A549 (cell line): ENCODE data around the gene CIAO3. TPM values are rescaled to one million over a fixed set of nuclear protein-coding genes. Genes with fewer than 3 reads are reported as not detected.

Experiments
- ATAC-seq, 2 experiments: fragments of 200-7000 bp in 1 of 2; fragments of >200 bp in 1 of 2; cut with Nextera tagmentation in 1 of 2; cut with Tn5 transposase in 1 of 2; 3 replicates each; pipeline versions ENCODE4 v1.8.0 to v1.9.1; 2018 to 2020; ENCODE audit warnings: mild to moderate bottlenecking in 1 of 2, moderate library complexity in 1 of 2
- CTCF ChIA-PET: fragments of 300-600 bp; sonication (Branson Sonifier 250); formaldehyde crosslinking; extraction: SDS; loops from one replicate; lab custom pipeline; 2021; ENCODE audit warnings: antibody characterized with exemption, inconsistent platforms; lab: Yijun Ruan, JAX
- POLR2A ChIA-PET: fragments of 350-600 bp; formaldehyde crosslinking; extraction: SDS; loops from one replicate; lab custom pipeline; 2021; ENCODE audit warnings: antibody characterized with exemption, inconsistent platforms; lab: Yijun Ruan, JAX
- DNase-seq, 2 experiments: peaks; one replicate each; pipeline versions ENCODE4 v3.0.0 to v3.0.0-alpha.2; 2011 to 2016; ENCODE audit warnings: low read depth in 1 of 2, low spot score in 1 of 2
- FAIRE-seq: peaks from 2 replicates; lab custom pipeline; 2011; peaks lifted over from hg19 to GRCh38; lab: Jason Lieb, UNC
- H3K27ac ChIP-seq, 2 experiments: fragments of >200 bp; sonication (Bioruptor Twin); formaldehyde crosslinking; 3 replicates each; pipeline ENCODE4 v1.5.1; 2016 to 2017
- H3K4me1 ChIP-seq: fragments of >200 bp; sonication (Bioruptor Twin); formaldehyde crosslinking; 3 replicates; pipeline ENCODE4 v1.6.1; 2016
- H3K4me2 ChIP-seq: fragments of >200 bp; sonication (Bioruptor Twin); formaldehyde crosslinking; 3 replicates; pipeline ENCODE4 v1.6.1; 2016
- H3K4me3 ChIP-seq: fragments of >200 bp; sonication (Bioruptor Twin); formaldehyde crosslinking; 3 replicates; pipeline ENCODE4 v1.5.1; 2016
- H3K9me3 ChIP-seq: fragments of >200 bp; sonication (Bioruptor Twin); formaldehyde crosslinking; 3 replicates; pipeline ENCODE4 v1.6.1; 2016
- EHF ChIP-seq: fragments of 250-450 bp; sonication (Bioruptor Pico); IDR thresholded peaks from 2 replicates; pipeline ENCODE4 v1.5.0; 2020; ENCODE audit warnings: mild to moderate bottlenecking
- EP300 ChIP-seq, 2 experiments: fragments of >200 bp; sonication (Bioruptor Twin); formaldehyde crosslinking; IDR thresholded peaks; 2 replicates in 1 of 2; 3 replicates in 1 of 2; pipeline ENCODE4 v1.6.1; 2016 to 2017
- ESRRA ChIP-seq: fragments of 150-350 bp; IDR thresholded peaks from 2 replicates; pipeline ENCODE4 v1.6.1; 2014; ENCODE audit warnings: mild to moderate bottlenecking, low read length, borderline replicate concordance
- GATA3 ChIP-seq: IDR thresholded peaks from 2 replicates; pipeline ENCODE4 v1.6.1; 2012; ENCODE audit warnings: borderline replicate concordance
- HOXA7 ChIP-seq: fragments of 250-450 bp; sonication (Bioruptor Pico); IDR thresholded peaks from 2 replicates; pipeline ENCODE4 v1.5.0; 2020; ENCODE audit warnings: mild to moderate bottlenecking, moderate library complexity
- HOXB13 ChIP-seq: fragments of 250-450 bp; sonication (Bioruptor Pico); IDR thresholded peaks from 2 replicates; pipeline ENCODE4 v1.5.0; 2020; ENCODE audit warnings: low read depth, mild to moderate bottlenecking, moderate library complexity
- JUN ChIP-seq, 2 experiments: fragments of >200 bp; sonication (Bioruptor Twin); formaldehyde crosslinking; IDR thresholded peaks; 2 replicates in 1 of 2; 3 replicates in 1 of 2; pipeline ENCODE4 v1.6.1; 2016 to 2017
- KDM5A ChIP-seq: fragments of 200-600 bp; sonication (generic); IDR thresholded peaks from 2 replicates; pipeline ENCODE4 v1.6.1; 2016; ENCODE audit warnings: antibody characterized with exemption, mild to moderate bottlenecking
- MAFK ChIP-seq: fragments of 450-650 bp; IDR thresholded peaks from 2 replicates; pipeline ENCODE4 v1.6.1; 2014; ENCODE audit not compliant: partially characterized antibody
- NFE2L2 ChIP-seq: fragments of 150-350 bp; conservative IDR thresholded peaks from 2 replicates; pipeline ENCODE4 v1.6.1; 2014; ENCODE audit warnings: low read length
- PHF8 ChIP-seq: fragments of 200-600 bp; sonication (generic); IDR thresholded peaks from 2 replicates; pipeline ENCODE4 v1.6.1; 2016; ENCODE audit warnings: low read depth, mild to moderate bottlenecking, antibody characterized with exemption, moderate library complexity, borderline replicate concordance
- POLR2A ChIP-seq: IDR thresholded peaks from 2 replicates; pipeline ENCODE4 v1.6.1; 2012; ENCODE audit warnings: mild to moderate bottlenecking, low read length
- RFX5 ChIP-seq: fragments of 450-650 bp; IDR thresholded peaks from 2 replicates; pipeline ENCODE4 v1.7.1; 2014; ENCODE audit warnings: antibody characterized with exemption, mild to moderate bottlenecking, moderate library complexity
- TP53 ChIP-seq: fragments of 250-450 bp; sonication (Bioruptor Pico); IDR thresholded peaks from 2 replicates; pipeline ENCODE4 v1.5.0; 2021; ENCODE audit warnings: mild to moderate bottlenecking, moderate library complexity
- ZFP36 ChIP-seq: fragments of 450-650 bp; IDR thresholded peaks from 2 replicates; pipeline ENCODE4 v1.6.1; 2014; ENCODE audit warnings: borderline replicate concordance; ENCODE audit not compliant: partially characterized antibody
- WGBS: methylation state at CpG from one replicate; pipeline ENCODE4 v1.1.6; 2017; ENCODE audit errors: missing lambda C conversion rate; 5-methylcytosine and 5-hydroxymethylcytosine counted together
- polyA plus RNA-seq, 4 experiments: library from polyadenylated mRNA; depleted of rRNA in 3 of 4; stranded (reverse); fragments of >200 nt; fragmentation: RNase III in 1 of 4; extraction: RNeasy Plus Mini Kit Qiagen cat#74134 plus additional on column Dnase treatment in 1 of 4; gene quantifications; 2 replicates in 3 of 4; 3 replicates in 1 of 4; pipeline ENCODE4 v1.2.3, GENCODE V29; 2011 to 2017
- TF ChIP-seq, protein P1 (sequence below): fragments of >200 bp; sonication (Bioruptor Twin); formaldehyde crosslinking; IDR thresholded peaks from 3 replicates; pipeline ENCODE4 v1.6.1; 2016
- TF ChIP-seq, protein P2 (sequence below): IDR thresholded peaks from 2 replicates; pipeline ENCODE4 v1.6.1; 2012; ENCODE audit warnings: low read depth, borderline replicate concordance
- TF ChIP-seq, protein P3 (sequence below): IDR thresholded peaks from 2 replicates; pipeline ENCODE4 v1.6.1; 2012
- TF ChIP-seq, protein P4 (sequence below): fragments of 250-450 bp; sonication (Bioruptor Pico); IDR thresholded peaks from 2 replicates; pipeline ENCODE4 v1.5.0; 2020; ENCODE audit warnings: low read depth, mild to moderate bottlenecking, moderate library complexity
- TF ChIP-seq, protein P5 (sequence below): IDR thresholded peaks from 2 replicates; pipeline ENCODE4 v1.6.1; 2012
- TF ChIP-seq, protein P6 (sequence below): fragments of 150-350 bp; IDR thresholded peaks from 2 replicates; pipeline ENCODE4 v1.6.1; 2014; ENCODE audit warnings: low read depth, mild to moderate bottlenecking, low read length
- TF ChIP-seq, protein P7 (sequence below): fragments of 200-600 bp; sonication (generic); IDR thresholded peaks from 2 replicates; pipeline ENCODE4 v1.6.1; 2016; ENCODE audit warnings: antibody characterized with exemption, mild to moderate bottlenecking, moderate library complexity

The CIAO3 gene
- polyA plus RNA-seq, 2 of the 4 experiments (the other 2 are of a cell fraction): 17.4 to 23.0 TPM

DNA sequence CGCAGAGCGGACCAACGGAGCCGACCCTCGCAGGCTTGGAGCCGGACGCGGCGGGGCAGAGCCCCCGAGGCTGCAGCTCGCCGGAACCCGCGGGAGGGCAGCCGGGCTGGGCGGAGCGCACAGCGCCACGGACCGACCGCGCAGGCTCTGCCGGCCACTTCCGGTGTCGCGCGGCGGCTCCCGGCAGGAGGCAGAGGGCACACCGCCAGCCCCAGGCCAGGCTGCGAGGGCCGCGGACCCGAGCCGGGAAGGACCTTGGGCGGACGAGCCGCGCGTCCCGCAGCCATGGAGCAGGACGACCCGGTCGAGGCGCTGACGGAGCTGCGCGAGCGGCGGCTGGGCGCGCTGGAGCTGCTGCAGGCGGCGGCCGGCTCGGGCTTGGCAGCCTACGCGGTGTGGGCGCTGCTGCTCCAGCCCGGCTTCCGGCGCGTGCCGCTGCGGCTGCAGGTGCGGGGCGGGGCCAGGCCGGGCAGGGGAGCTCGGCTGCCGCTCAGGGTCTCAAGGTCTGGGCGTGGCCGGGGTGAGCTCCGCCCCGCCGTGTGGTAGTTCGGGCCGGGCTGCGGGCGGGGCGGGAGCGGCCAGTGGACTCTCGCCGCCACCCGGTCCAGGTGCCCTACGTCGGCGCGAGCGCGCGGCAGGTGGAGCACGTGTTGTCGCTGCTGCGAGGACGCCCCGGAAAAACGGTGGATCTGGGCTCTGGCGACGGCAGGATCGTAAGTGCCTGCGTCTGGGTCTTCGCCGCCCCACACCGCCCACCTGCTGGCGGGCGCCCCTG is 19.6 kb downstream of the CIAO3 start, which contains the start of gene ANTKMT:
Gene ANTKMT, plus strand, starts transcription at position 157 of the 775 bp plus-strand sequence. Its CDS starts 129 bp downstream, at position 286.
- H3K4me3 ChIP-seq: peak within 1 kb of the TSS; percentile 93
- FAIRE-seq (no peak), DNase-seq (peak; percentile 84 to 88), ATAC-seq (peak; percentile 53 to 70)
- CTCF ChIA-PET: interaction anchor here (3.9 to 28.0 kb wide), 3 partner anchors 7 to 65 kb away, joined by 29 to 656 read pairs (median 656); partner anchors contain the start of genes ANTKMT, CCDC78, CIAO3 and FBXL16
- peaks cover 49% of the 10 kb centered on the region for H3K4me1 ChIP-seq
- peak within 1 kb of the TSS; percentile 98 to 99 for H3K27ac ChIP-seq
- H3K4me2 ChIP-seq: peak within 1 kb of the TSS; percentile 94
- H3K9me3 ChIP-seq: no peaks in the 10 kb centered on the region
- peak; percentile 79 for TF ChIP-seq KDM5A
- TF ChIP-seq, protein P1, sequence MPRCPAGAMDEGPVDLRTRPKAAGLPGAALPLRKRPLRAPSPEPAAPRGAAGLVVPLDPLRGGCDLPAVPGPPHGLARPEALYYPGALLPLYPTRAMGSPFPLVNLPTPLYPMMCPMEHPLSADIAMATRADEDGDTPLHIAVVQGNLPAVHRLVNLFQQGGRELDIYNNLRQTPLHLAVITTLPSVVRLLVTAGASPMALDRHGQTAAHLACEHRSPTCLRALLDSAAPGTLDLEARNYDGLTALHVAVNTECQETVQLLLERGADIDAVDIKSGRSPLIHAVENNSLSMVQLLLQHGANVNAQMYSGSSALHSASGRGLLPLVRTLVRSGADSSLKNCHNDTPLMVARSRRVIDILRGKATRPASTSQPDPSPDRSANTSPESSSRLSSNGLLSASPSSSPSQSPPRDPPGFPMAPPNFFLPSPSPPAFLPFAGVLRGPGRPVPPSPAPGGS: peak; percentile 88; the same call in 2 of the 3 replicates
- TF ChIP-seq, protein P2, sequence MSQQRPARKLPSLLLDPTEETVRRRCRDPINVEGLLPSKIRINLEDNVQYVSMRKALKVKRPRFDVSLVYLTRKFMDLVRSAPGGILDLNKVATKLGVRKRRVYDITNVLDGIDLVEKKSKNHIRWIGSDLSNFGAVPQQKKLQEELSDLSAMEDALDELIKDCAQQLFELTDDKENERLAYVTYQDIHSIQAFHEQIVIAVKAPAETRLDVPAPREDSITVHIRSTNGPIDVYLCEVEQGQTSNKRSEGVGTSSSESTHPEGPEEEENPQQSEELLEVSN: peak; percentile 96
- TF ChIP-seq ESRRA: no peak
- TF ChIP-seq NFE2L2: no peak
- TF ChIP-seq, protein P3, sequence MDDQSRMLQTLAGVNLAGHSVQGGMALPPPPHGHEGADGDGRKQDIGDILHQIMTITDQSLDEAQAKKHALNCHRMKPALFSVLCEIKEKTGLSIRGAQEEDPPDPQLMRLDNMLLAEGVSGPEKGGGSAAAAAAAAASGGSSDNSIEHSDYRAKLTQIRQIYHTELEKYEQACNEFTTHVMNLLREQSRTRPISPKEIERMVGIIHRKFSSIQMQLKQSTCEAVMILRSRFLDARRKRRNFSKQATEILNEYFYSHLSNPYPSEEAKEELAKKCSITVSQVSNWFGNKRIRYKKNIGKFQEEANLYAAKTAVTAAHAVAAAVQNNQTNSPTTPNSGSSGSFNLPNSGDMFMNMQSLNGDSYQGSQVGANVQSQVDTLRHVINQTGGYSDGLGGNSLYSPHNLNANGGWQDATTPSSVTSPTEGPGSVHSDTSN: peak; percentile 52; the same call in 1 of the 2 replicates
- TF ChIP-seq GATA3: peak; percentile 47
- TF ChIP-seq, protein P4, sequence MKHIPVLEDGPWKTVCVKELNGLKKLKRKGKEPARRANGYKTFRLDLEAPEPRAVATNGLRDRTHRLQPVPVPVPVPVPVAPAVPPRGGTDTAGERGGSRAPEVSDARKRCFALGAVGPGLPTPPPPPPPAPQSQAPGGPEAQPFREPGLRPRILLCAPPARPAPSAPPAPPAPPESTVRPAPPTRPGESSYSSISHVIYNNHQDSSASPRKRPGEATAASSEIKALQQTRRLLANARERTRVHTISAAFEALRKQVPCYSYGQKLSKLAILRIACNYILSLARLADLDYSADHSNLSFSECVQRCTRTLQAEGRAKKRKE (CRISPR knock-in tag): peak; percentile 16; the same call in 1 of the 2 replicates
- TF ChIP-seq, protein P5, sequence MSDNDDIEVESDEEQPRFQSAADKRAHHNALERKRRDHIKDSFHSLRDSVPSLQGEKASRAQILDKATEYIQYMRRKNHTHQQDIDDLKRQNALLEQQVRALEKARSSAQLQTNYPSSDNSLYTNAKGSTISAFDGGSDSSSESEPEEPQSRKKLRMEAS: peak; percentile 94
- no peak for TF ChIP-seq TP53 (CRISPR knock-in tag)
- peak; percentile 85 for TF ChIP-seq POLR2A
- TF ChIP-seq RFX5: no peak
- peak in 1 of 2 experiments; percentile 25; a peak in 1 of 5 replicates for TF ChIP-seq EP300 (IDR thresholded peaks at IDR 0.05)
- TF ChIP-seq, protein P6, sequence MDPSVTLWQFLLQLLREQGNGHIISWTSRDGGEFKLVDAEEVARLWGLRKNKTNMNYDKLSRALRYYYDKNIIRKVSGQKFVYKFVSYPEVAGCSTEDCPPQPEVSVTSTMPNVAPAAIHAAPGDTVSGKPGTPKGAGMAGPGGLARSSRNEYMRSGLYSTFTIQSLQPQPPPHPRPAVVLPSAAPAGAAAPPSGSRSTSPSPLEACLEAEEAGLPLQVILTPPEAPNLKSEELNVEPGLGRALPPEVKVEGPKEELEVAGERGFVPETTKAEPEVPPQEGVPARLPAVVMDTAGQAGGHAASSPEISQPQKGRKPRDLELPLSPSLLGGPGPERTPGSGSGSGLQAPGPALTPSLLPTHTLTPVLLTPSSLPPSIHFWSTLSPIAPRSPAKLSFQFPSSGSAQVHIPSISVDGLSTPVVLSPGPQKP: 0 out of 2 replicates have a peak, but pooled peaks have one; percentile 4
- no peak for TF ChIP-seq HOXA7
- 0 out of 2 replicates have a peak, but pooled peaks have one; percentile 66 for TF ChIP-seq HOXB13 (CRISPR knock-in tag)
- no peak for TF ChIP-seq ZFP36
- TF ChIP-seq JUN (IDR thresholded peaks at IDR 0.05): peak; percentile 95 to 98
- no peak for TF ChIP-seq MAFK
- peak; percentile 80 for TF ChIP-seq EHF
- TF ChIP-seq, protein P7, sequence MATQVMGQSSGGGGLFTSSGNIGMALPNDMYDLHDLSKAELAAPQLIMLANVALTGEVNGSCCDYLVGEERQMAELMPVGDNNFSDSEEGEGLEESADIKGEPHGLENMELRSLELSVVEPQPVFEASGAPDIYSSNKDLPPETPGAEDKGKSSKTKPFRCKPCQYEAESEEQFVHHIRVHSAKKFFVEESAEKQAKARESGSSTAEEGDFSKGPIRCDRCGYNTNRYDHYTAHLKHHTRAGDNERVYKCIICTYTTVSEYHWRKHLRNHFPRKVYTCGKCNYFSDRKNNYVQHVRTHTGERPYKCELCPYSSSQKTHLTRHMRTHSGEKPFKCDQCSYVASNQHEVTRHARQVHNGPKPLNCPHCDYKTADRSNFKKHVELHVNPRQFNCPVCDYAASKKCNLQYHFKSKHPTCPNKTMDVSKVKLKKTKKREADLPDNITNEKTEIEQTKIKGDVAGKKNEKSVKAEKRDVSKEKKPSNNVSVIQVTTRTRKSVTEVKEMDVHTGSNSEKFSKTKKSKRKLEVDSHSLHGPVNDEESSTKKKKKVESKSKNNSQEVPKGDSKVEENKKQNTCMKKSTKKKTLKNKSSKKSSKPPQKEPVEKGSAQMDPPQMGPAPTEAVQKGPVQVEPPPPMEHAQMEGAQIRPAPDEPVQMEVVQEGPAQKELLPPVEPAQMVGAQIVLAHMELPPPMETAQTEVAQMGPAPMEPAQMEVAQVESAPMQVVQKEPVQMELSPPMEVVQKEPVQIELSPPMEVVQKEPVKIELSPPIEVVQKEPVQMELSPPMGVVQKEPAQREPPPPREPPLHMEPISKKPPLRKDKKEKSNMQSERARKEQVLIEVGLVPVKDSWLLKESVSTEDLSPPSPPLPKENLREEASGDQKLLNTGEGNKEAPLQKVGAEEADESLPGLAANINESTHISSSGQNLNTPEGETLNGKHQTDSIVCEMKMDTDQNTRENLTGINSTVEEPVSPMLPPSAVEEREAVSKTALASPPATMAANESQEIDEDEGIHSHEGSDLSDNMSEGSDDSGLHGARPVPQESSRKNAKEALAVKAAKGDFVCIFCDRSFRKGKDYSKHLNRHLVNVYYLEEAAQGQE: no peak
- peak; percentile 74; the same call in 1 of the 2 replicates for TF ChIP-seq PHF8
- POLR2A ChIA-PET: interaction anchor here (0.6 to 2.6 kb wide), 13 partner anchors 9 to 67 kb away, joined by 3 to 33 read pairs (median 6); partner anchors contain the start of genes CHTF18, CIAO3, RPUSD1 and STUB1
- WGBS: 53% methylated on average over 25 of the region's 106 CpGs
